Esophagus (tissue), 2 donors: ENCODE data around the gene HMGB4. TPM values are rescaled to one million over a fixed set of nuclear protein-coding genes. Genes with fewer than 3 reads are reported as not detected.

ENCODE experiments used
- H3K27ac ChIP-seq, 2 donors: one replicate each; pipeline ENCODE4 v1.5.1; 2013; ENCODE audit warnings: low read depth in 2 of 2, mild to moderate bottlenecking in 2 of 2, inconsistent platforms in 1 of 2, low read length in 1 of 2, moderate library complexity in 1 of 2
- H3K27me3 ChIP-seq, 2 donors: one replicate each; pipeline ENCODE4 v1.6.1; 2013; ENCODE audit warnings: low read length in 2 of 2, control low read depth in 1 of 2, mild to moderate bottlenecking in 1 of 2; ENCODE audit not compliant: insufficient read depth in 2 of 2, control insufficient read depth in 1 of 2
- H3K36me3 ChIP-seq, 2 donors: one replicate each; pipeline ENCODE4 v1.6.1; 2013; ENCODE audit warnings: low read length in 1 of 2; ENCODE audit not compliant: control insufficient read depth in 2 of 2, insufficient read depth in 2 of 2
- H3K4me1 ChIP-seq, 2 donors: one replicate each; pipeline ENCODE4 v1.6.1; 2013; ENCODE audit warnings: low read length in 1 of 2; ENCODE audit not compliant: control insufficient read depth in 2 of 2, insufficient read depth in 2 of 2
- H3K4me3 ChIP-seq, 2 donors: one replicate each; pipeline ENCODE4 v1.5.1; 2013; ENCODE audit warnings: low read length in 2 of 2, mild to moderate bottlenecking in 2 of 2, low read depth in 1 of 2, moderate library complexity in 1 of 2
- H3K9me3 ChIP-seq, 2 donors: one replicate each; pipeline ENCODE4 v1.6.1; 2013; ENCODE audit warnings: mild to moderate bottlenecking in 2 of 2, low read depth in 1 of 2, low read length in 1 of 2, moderate library complexity in 1 of 2; ENCODE audit not compliant: control insufficient read depth in 2 of 2, insufficient read depth in 1 of 2
- WGBS, 2 donors: extraction: QIAGEN DNeasy Blood & Tissue Kit; methylation state at CpG; one replicate each; pipeline ENCODE4 v1.1.7; 2013; 5-methylcytosine and 5-hydroxymethylcytosine counted together
- polyA plus RNA-seq, 2 donors: library from polyadenylated mRNA; stranded (reverse); fragments of 200-250 nt; gene quantifications; one replicate each; pipeline ENCODE4 v1.2.3, GENCODE V29; 2013
- donor health status: healthy with polysubstance abuse.
- donor health status: Bipolar disorder and iron deficiency.

The HMGB4 gene
- polyA plus RNA-seq, 2 donors: not detected

DNA sequence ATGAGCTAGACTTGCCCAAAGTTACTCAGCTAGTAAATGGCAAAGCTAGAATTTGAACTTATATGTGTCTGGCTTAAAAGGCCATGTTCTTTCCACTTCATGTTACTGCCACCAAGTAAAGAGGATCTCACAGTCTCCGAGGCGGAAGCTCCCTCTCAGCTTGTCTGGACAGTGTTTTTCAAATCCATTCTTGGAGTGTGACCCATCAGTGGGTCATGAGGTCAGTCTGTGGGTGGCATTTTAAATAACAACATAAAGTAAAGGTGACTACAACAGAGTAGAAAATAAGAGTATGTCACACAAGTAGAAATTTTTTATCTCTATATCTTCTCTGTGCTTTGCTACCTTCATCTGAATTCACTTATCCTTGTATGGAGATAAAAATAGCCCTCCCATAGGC, 3.2 kb upstream of the HMGB4 start:
- no peak overlapping the region for H3K4me3 ChIP-seq
- H3K27me3 ChIP-seq: peaks cover 0 to 3% of the 10 kb centered on the region in 2 donors
- H3K4me1 ChIP-seq: no peaks in the 10 kb centered on the region
- 69 to 75% methylated on average over 2 of the region's 2 CpGs for WGBS, 2 donors
- H3K36me3 ChIP-seq: no peaks in the 10 kb centered on the region
- H3K27ac ChIP-seq: no peak overlapping the region
- no peaks in the 10 kb centered on the region for H3K9me3 ChIP-seq

GRCh38 chr1:33864460-33865389, 846 bp downstream of the HMGB4 start:
- WGBS, 2 donors: 71 to 76% methylated on average over 14 of the region's 14 CpGs
- H3K36me3 ChIP-seq: no peaks in the 10 kb centered on the region
- no peak overlapping the region for H3K4me3 ChIP-seq
- H3K4me1 ChIP-seq: peaks cover 0 to 2% of the 10 kb centered on the region in 2 donors
- H3K27me3 ChIP-seq: no peaks in the 10 kb centered on the region
- no peaks in the 10 kb centered on the region for H3K9me3 ChIP-seq
- no peak overlapping the region for H3K27ac ChIP-seq

DNA sequence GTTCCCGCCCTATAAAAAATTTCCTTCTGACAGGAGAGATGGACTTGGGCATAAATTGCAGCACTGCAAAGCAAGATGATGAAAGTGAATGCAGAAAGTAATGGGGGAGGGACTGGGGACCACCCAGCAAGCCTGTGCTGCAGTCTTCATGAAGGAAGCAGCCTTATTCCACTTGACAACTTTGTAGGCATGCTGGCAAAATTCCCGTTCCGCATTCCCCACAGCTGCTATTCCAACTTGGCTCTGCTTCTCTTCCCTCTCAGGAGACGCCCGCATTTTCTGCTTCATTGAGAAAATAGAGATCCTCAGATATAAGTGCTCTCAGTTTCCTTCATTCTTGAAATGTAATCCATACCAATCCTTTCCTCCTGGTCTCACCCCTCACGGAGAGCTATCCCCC, 2.4 kb downstream of the HMGB4 start:
- Histone ChIP-seq H3K4me3 (no peak overlapping the region), H3K4me1 (peaks cover 0 to 2% of the 10 kb centered on the region in 2 donors), H3K36me3 (no peaks in the 10 kb centered on the region), H3K9me3 (no peaks in the 10 kb centered on the region), H3K27me3 (no peaks in the 10 kb centered on the region), H3K27ac (no peak overlapping the region)
- WGBS, 2 donors: 36 to 54% methylated on average over 6 of the region's 6 CpGs

DNA sequence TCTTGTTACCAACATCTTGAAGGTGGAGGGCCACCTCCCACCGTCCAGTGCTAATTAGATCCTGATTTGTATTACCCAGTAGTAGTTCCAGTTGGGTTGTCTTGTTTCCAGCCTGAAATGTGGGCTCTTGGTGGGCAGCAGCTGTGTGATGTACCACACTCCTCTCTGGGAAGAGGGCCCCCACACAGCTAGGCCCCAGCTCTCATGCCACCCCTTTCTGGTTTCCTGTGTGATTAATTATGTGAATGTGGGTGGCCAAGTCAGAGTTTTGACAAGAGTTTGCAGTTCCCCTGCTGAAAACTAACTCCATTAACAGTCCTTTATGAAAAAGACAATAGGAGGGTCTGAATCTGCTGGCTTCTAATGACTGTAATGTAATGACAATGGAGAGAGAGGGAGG, 3.8 kb downstream of the HMGB4 start:
- no peak overlapping the region for H3K4me3 ChIP-seq
- H3K9me3 ChIP-seq: no peaks in the 10 kb centered on the region
- no peaks in the 10 kb centered on the region for H3K27me3 ChIP-seq
- H3K36me3 ChIP-seq: no peaks in the 10 kb centered on the region
- 77 to 89% methylated on average over 1 of the region's 1 CpG for WGBS, 2 donors
- H3K4me1 ChIP-seq: peaks cover 0 to 2% of the 10 kb centered on the region in 2 donors
- no peak overlapping the region for H3K27ac ChIP-seq

- H3K9me3 ChIP-seq: no peaks in the 10 kb centered on the region
- H3K27ac ChIP-seq: peak overlapping the region in 1 of 2 donors; percentile 20
- no peaks in the 10 kb centered on the region for H3K36me3 ChIP-seq
- H3K27me3 ChIP-seq: no peaks in the 10 kb centered on the region
- peaks cover 0 to 2% of the 10 kb centered on the region in 2 donors for H3K4me1 ChIP-seq
- no peak overlapping the region for H3K4me3 ChIP-seq
Observed at GRCh38 chr1:33872275-33872674, 8.4 kb downstream of the HMGB4 start.

DNA sequence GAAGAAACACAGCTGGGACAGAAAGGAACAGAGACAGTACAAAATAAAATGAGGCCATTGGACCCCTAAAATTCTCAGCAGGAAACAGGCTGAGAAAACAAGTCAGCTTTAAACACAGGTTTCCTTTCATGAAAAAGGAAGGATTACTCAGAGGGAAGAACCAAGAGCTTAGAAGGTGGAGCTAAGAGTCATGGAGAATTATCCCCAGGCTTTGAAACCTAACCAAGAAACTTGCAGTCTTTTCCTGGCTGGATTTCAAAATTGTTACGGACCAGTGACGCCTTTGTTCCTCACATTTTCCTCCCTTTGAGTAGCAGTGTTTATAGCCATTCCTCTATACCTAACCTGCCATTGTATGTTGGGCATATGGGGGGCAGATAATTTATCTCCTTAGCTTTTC, 8.8 kb downstream of the HMGB4 start:
- Histone ChIP-seq H3K9me3 (no peaks in the 10 kb centered on the region), H3K36me3 (no peaks in the 10 kb centered on the region), H3K4me3 (no peak overlapping the region), H3K4me1 (peaks cover 0 to 2% of the 10 kb centered on the region in 2 donors), H3K27me3 (no peaks in the 10 kb centered on the region), H3K27ac (peak overlapping the region in 1 of 2 donors; percentile 20)
- WGBS, 2 donors: 34 to 38% methylated on average over 2 of the region's 2 CpGs

DNA sequence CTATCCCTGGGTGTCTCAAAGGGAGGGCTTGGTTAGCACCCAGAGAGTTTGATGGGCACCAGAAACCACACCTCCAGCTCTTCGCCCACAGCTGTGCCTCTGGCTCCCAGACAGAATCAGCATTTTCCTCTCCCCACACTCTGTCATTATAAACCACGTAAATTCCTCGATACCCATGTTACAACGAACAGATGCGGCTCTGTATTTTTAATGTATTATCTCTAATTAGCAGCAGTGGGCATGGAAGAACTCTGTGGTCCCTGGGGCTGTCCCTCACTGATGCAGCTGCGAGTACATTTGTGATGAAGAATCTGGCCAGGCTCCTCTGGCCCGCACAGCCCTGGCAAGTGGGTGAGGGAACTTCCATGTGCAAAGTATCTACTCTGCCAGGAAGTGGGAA, 10.8 kb downstream of the HMGB4 start:
- 77 to 80% methylated on average over 7 of the region's 7 CpGs for WGBS, 2 donors
- H3K9me3 ChIP-seq: no peaks in the 10 kb centered on the region
- peaks cover 0 to 2% of the 10 kb centered on the region in 2 donors for H3K4me1 ChIP-seq
- no peak overlapping the region for H3K4me3 ChIP-seq
- H3K36me3 ChIP-seq: no peaks in the 10 kb centered on the region
- H3K27me3 ChIP-seq: no peaks in the 10 kb centered on the region
- H3K27ac ChIP-seq: no peak overlapping the region

DNA sequence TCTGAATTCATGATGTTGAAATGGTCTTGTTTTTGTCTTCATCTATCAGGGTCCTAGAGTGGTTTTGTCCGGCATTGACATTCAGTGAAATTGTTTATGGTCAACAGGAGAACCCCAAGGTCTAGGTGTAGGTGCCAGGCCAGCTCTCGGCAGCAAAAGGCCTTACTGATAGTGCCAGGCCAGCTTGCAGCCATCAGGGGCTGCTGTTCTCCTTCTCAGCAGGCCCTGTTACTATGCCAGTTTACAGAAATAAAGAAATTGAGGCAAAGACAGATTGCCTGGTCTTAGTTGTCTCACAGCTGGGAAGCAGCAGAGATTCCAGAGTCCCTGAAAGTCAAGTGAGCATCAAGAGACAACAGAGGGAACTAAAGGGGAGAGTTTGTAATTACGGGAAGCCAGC, 12.0 kb downstream of the HMGB4 start:
- peaks cover 0 to 2% of the 10 kb centered on the region in 2 donors for H3K4me1 ChIP-seq
- no peaks in the 10 kb centered on the region for H3K27me3 ChIP-seq
- no peaks in the 10 kb centered on the region for H3K36me3 ChIP-seq
- 74 to 86% methylated on average over 3 of the region's 3 CpGs for WGBS, 2 donors
- no peaks in the 10 kb centered on the region for H3K9me3 ChIP-seq
- no peak overlapping the region for H3K4me3 ChIP-seq
- H3K27ac ChIP-seq: no peak overlapping the region

- H3K9me3 ChIP-seq: no peaks in the 10 kb centered on the region
- H3K4me3 ChIP-seq: no peak overlapping the region
- H3K27ac ChIP-seq: peak overlapping the region in 1 of 2 donors; percentile 14
- 46 to 52% methylated on average over 5 of the region's 5 CpGs for WGBS, 2 donors
- H3K4me1 ChIP-seq: peaks cover 0 to 2% of the 10 kb centered on the region in 2 donors
- no peaks in the 10 kb centered on the region for H3K36me3 ChIP-seq
- no peaks in the 10 kb centered on the region for H3K27me3 ChIP-seq
Observed at GRCh38 chr1:33876970-33877650, 13.2 kb downstream of the HMGB4 start.
